H9 (cell line): ENCODE measurements around the gene CYTH4. TPM values are rescaled to one million over a fixed set of nuclear protein-coding genes. Genes with fewer than 3 reads are reported as not detected.

Source experiments
- DNase-seq: peaks from one replicate; pipeline ENCODE4 v3.0.0-alpha.2; 2017
- H2AFZ ChIP-seq: one replicate; pipeline ENCODE4 v1.6.1; 2013; ENCODE audit warnings: mild to moderate bottlenecking, low read length, control low read depth, moderate library complexity
- H2AK5ac ChIP-seq: 2 replicates; pipeline ENCODE4 v1.6.1; 2013; ENCODE audit warnings: low read length, control low read depth, mixed read lengths; ENCODE audit not compliant: insufficient read length
- H2BK120ac ChIP-seq: one replicate; pipeline ENCODE4 v1.6.1; 2013; ENCODE audit warnings: low read depth, mild to moderate bottlenecking, low read length, control low read depth, inconsistent platforms; ENCODE audit not compliant: poor library complexity, severe bottlenecking
- H2BK12ac ChIP-seq: 2 replicates; pipeline ENCODE4 v1.6.1; 2013; ENCODE audit warnings: low read length, control low read depth, mixed read lengths, low read depth; ENCODE audit not compliant: insufficient read length
- H2BK15ac ChIP-seq: 2 replicates; pipeline ENCODE4 v1.6.1; 2013; ENCODE audit warnings: low read depth, low read length, control low read depth
- H2BK20ac ChIP-seq: one replicate; pipeline ENCODE4 v1.6.1; 2013; ENCODE audit warnings: low read depth, mild to moderate bottlenecking, low read length, control low read depth, inconsistent platforms; ENCODE audit not compliant: poor library complexity, severe bottlenecking
- H2BK5ac ChIP-seq: 2 replicates; pipeline ENCODE4 v1.6.1; 2013; ENCODE audit warnings: low read length, control low read depth, mixed read lengths; ENCODE audit not compliant: insufficient read length
- H3K14ac ChIP-seq: 2 replicates; pipeline ENCODE4 v1.6.1; 2013; ENCODE audit warnings: low read length, control low read depth; ENCODE audit not compliant: insufficient read depth
- H3K18ac ChIP-seq: 2 replicates; pipeline ENCODE4 v1.6.1; 2013; ENCODE audit warnings: low read depth, mild to moderate bottlenecking, mixed read lengths, low read length, control low read depth; ENCODE audit not compliant: insufficient read length
- H3K23ac ChIP-seq: 2 replicates; pipeline ENCODE4 v1.6.1; 2013; ENCODE audit warnings: low read length, control low read depth, mixed read lengths, low read depth; ENCODE audit not compliant: insufficient read length
- H3K23me2 ChIP-seq: 2 replicates; pipeline ENCODE4 v1.6.1; 2013; ENCODE audit warnings: low read depth, mild to moderate bottlenecking, mixed read lengths, low read length, control low read depth; ENCODE audit not compliant: insufficient read length, poor library complexity, severe bottlenecking
- H3K27ac ChIP-seq: 2 replicates; pipeline ENCODE4 v1.5.1; 2013; ENCODE audit warnings: low read length, control low read depth, mixed read lengths, low read depth; ENCODE audit not compliant: insufficient read length
- H3K27me3 ChIP-seq: 2 replicates; pipeline ENCODE4 v1.6.1; 2013; ENCODE audit warnings: low read length, control low read depth, inconsistent platforms; ENCODE audit not compliant: insufficient read depth
- H3K4ac ChIP-seq: 2 replicates; pipeline ENCODE4 v1.6.1; 2013; ENCODE audit warnings: low read depth, mild to moderate bottlenecking, control low read depth, inconsistent platforms, low read length, moderate library complexity
- H3K4me1 ChIP-seq: 2 replicates; pipeline ENCODE4 v1.6.1; 2013; ENCODE audit warnings: low read length, control low read depth, inconsistent platforms; ENCODE audit not compliant: insufficient read depth
- H3K4me2 ChIP-seq: 2 replicates; pipeline ENCODE4 v1.6.1; 2013; ENCODE audit warnings: low read length, control low read depth, mixed read lengths; ENCODE audit not compliant: insufficient read length, insufficient read depth
- H3K56ac ChIP-seq: 2 replicates; pipeline ENCODE4 v1.6.1; 2013; ENCODE audit warnings: low read depth, mild to moderate bottlenecking, mixed read lengths, low read length, control low read depth; ENCODE audit not compliant: insufficient read length
- H3K79me1 ChIP-seq: 2 replicates; pipeline ENCODE4 v1.6.1; 2013; ENCODE audit warnings: low read depth, mild to moderate bottlenecking, moderate library complexity, low read length, control low read depth, inconsistent platforms; ENCODE audit not compliant: insufficient read depth, poor library complexity, severe bottlenecking
- H3K79me2 ChIP-seq: 2 replicates; pipeline ENCODE4 v1.6.1; 2013; ENCODE audit warnings: low read length, control low read depth, inconsistent platforms; ENCODE audit not compliant: insufficient read depth
- H3K9ac ChIP-seq: 2 replicates; pipeline ENCODE4 v1.6.1; 2013; ENCODE audit warnings: low read length, control low read depth, mixed read lengths; ENCODE audit not compliant: insufficient read length; ENCODE audit errors: extremely low read depth
- H3K9me3 ChIP-seq: one replicate; pipeline ENCODE4 v1.6.1; 2013; ENCODE audit warnings: low read depth, low read length, inconsistent platforms; ENCODE audit not compliant: control insufficient read depth
- H3T11ph ChIP-seq: one replicate; pipeline ENCODE4 v1.6.1; 2013; ENCODE audit warnings: mild to moderate bottlenecking, low read length, control low read depth, inconsistent platforms
- H4K20me1 ChIP-seq: one replicate; pipeline ENCODE4 v1.6.1; 2013; ENCODE audit not compliant: control insufficient read depth, insufficient read length, insufficient read depth
- H4K5ac ChIP-seq: 2 replicates; pipeline ENCODE4 v1.6.1; 2013; ENCODE audit warnings: low read depth, mild to moderate bottlenecking, mixed read lengths, low read length, control low read depth; ENCODE audit not compliant: insufficient read length
- H4K8ac ChIP-seq: replicated peaks from 2 replicates; pipeline ENCODE4 v1.6.1; 2013; ENCODE audit warnings: low read length, control low read depth, mixed read lengths, low read depth; ENCODE audit not compliant: insufficient read length
- H4K91ac ChIP-seq: 2 replicates; pipeline ENCODE4 v1.6.1; 2013; ENCODE audit warnings: low read depth, mild to moderate bottlenecking, moderate library complexity, mixed read lengths, low read length, control low read depth; ENCODE audit not compliant: insufficient read length
- H3K27ac Mint-ChIP-seq, 3 experiments: 2 replicates in 2 of 3; 3 replicates in 1 of 3; pipeline ENCODE4 v1.8.0; 2020 to 2021; ENCODE audit warnings: mixed read lengths in 3 of 3, mild to moderate bottlenecking in 1 of 3, moderate library complexity in 1 of 3
- H3K27me3 Mint-ChIP-seq: 2 replicates; pipeline ENCODE4 v1.8.0; 2021; ENCODE audit warnings: low read depth, mild to moderate bottlenecking, moderate library complexity, mixed read lengths
- H3K36me3 Mint-ChIP-seq, 3 experiments: 2 replicates in 2 of 3; 3 replicates in 1 of 3; pipeline ENCODE4 v1.8.0; 2020 to 2021; ENCODE audit warnings: low read depth in 3 of 3, mixed read lengths in 3 of 3; ENCODE audit not compliant: insufficient read depth in 1 of 3
- H3K4me1 Mint-ChIP-seq, 2 experiments: 2 replicates each; pipeline ENCODE4 v1.8.0; 2020; ENCODE audit warnings: mixed read lengths in 2 of 2
- H3K4me3 Mint-ChIP-seq, 2 experiments: 2 replicates in 1 of 2; 3 replicates in 1 of 2; pipeline ENCODE4 v1.8.0; 2020 to 2021; ENCODE audit warnings: mild to moderate bottlenecking in 2 of 2, mixed read lengths in 2 of 2, moderate library complexity in 1 of 2
- H3K9me3 Mint-ChIP-seq, 2 experiments: 2 replicates in 1 of 2; 3 replicates in 1 of 2; pipeline ENCODE4 v1.8.0; 2020; ENCODE audit warnings: mild to moderate bottlenecking in 2 of 2, mixed read lengths in 2 of 2, moderate library complexity in 1 of 2
- WGBS: extraction: QIAGEN DNeasy Blood & Tissue Kit; methylation state at CpG from one replicate; pipeline ENCODE4 v1.1.7; 2013; ENCODE audit warnings: missing lambda C conversion rate, low lambda C conversion rate, mixed read lengths; ENCODE audit not compliant: insufficient read length; ENCODE audit errors: extremely low coverage; 5-methylcytosine and 5-hydroxymethylcytosine counted together
- total RNA-seq: library from RNA; stranded (reverse); gene quantifications from 2 replicates; pipeline ENCODE4 v1.2.1, GENCODE V29; 2021
- TF ChIP-seq, protein P1 (sequence below): fragments of 200-600 bp; sonication (generic); conservative IDR thresholded peaks from 3 replicates; pipeline ENCODE4 v1.8.0; 2021; ENCODE audit warnings: antibody characterized with exemption, mild to moderate bottlenecking

CYTH4 gene
- total RNA-seq, 1 experiment from 2014 or later = not detected

DNA sequence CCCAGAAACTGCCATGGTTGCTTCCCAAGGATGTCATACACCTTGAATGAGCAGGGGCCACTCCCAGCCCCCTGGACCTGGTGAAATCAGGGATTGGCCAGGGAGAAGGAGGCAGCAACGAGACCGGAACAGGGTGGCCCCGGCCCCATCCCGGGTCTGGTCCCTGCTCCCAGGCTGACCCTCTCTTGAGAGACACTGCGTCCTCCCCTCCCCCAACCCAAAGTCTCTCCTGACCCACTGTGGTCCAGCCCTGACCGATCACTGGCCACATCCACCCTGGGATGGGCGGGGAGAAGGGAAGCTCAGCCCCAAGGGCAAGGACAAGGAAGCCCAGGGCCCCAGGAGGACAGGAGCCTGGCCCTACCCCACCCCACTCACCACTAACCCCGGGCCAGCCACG, 12.4 kb downstream of the CYTH4 start:
- no peak overlapping the region for H2AFZ ChIP-seq
- H3K27me3 ChIP-seq = no peaks in the 10 kb centered on the region
- no peak overlapping the region for H2BK12ac ChIP-seq
- H2BK120ac ChIP-seq = no peak overlapping the region
- no peaks in the 10 kb centered on the region for H3K23me2 ChIP-seq
- no peak for DNase-seq
- TF ChIP-seq, protein P1, sequence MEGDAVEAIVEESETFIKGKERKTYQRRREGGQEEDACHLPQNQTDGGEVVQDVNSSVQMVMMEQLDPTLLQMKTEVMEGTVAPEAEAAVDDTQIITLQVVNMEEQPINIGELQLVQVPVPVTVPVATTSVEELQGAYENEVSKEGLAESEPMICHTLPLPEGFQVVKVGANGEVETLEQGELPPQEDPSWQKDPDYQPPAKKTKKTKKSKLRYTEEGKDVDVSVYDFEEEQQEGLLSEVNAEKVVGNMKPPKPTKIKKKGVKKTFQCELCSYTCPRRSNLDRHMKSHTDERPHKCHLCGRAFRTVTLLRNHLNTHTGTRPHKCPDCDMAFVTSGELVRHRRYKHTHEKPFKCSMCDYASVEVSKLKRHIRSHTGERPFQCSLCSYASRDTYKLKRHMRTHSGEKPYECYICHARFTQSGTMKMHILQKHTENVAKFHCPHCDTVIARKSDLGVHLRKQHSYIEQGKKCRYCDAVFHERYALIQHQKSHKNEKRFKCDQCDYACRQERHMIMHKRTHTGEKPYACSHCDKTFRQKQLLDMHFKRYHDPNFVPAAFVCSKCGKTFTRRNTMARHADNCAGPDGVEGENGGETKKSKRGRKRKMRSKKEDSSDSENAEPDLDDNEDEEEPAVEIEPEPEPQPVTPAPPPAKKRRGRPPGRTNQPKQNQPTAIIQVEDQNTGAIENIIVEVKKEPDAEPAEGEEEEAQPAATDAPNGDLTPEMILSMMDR = no peak
- no CpG with 5 or more reads among the region's 9 CpGs for WGBS
- no peak overlapping the region for H2AK5ac ChIP-seq
- H2BK5ac ChIP-seq = no peak overlapping the region
- H3K27ac Mint-ChIP-seq = no peak overlapping the region
- H2BK20ac ChIP-seq = no peak overlapping the region
- no peaks in the 10 kb centered on the region for H3K79me2 ChIP-seq
- no peak overlapping the region for H3K18ac ChIP-seq
- no peak overlapping the region for H3K4me3 Mint-ChIP-seq
- H3K9ac ChIP-seq = no peak overlapping the region
- H2BK15ac ChIP-seq = no peak overlapping the region
- H3T11ph ChIP-seq = no peak overlapping the region
- H3K9me3 Mint-ChIP-seq = peaks cover 5 to 7% of the 10 kb centered on the region in 2 experiments; a peak in 3 of 5 replicates
- H4K91ac ChIP-seq = no peak overlapping the region
- no peak overlapping the region for H3K56ac ChIP-seq
- no peaks in the 10 kb centered on the region for H3K9me3 ChIP-seq
- H3K14ac ChIP-seq = 0 out of 2 replicates have a peak overlapping the region, but pooled peaks have one; percentile 4
- no peak overlapping the region for H3K4me2 ChIP-seq
- H3K36me3 Mint-ChIP-seq = no peaks in the 10 kb centered on the region; a peak in 1 of 7 replicates
- no peak overlapping the region for H3K27ac ChIP-seq
- no peak overlapping the region for H4K5ac ChIP-seq
- no peak overlapping the region for H3K23ac ChIP-seq
- no peaks in the 10 kb centered on the region; the same call in 1 of the 2 replicates for H3K4me1 ChIP-seq
- H3K4ac ChIP-seq = no peak overlapping the region
- H3K4me1 Mint-ChIP-seq = peaks cover 7 to 27% of the 10 kb centered on the region in 2 experiments; a peak in 3 of 4 replicates
- no peaks in the 10 kb centered on the region for H3K79me1 ChIP-seq
- H3K27me3 Mint-ChIP-seq = peaks cover 21% of the 10 kb centered on the region
- no peak overlapping the region for H4K8ac ChIP-seq
- H4K20me1 ChIP-seq = no peaks in the 10 kb centered on the region
